GM21576 (cell line): ENCODE results near the gene DUS3L.
A peak's percentile ranks its signal among the peaks of the same experiment; 100 is the strongest.

ENCODE experiments used
- ATAC-seq: cut with Tn5 transposase; IDR thresholded peaks from one replicate; pipeline ENCODE4 v1.9.1; 2021; ENCODE audit warnings: mild to moderate bottlenecking, moderate library complexity; ENCODE audit not compliant: unreplicated experiment

Gene DUS3L

GRCh38 chr19:5822181-5822844 is 31.4 kb upstream of the DUS3L start:
- ATAC-seq, result no peak

GRCh38 chr19:5821521-5822180 is 30.7 kb upstream of the DUS3L start:
- no peak for ATAC-seq

GRCh38 chr19:5820785-5821184 is 29.8 kb upstream of the DUS3L start:
- ATAC-seq, result no peak

- ATAC-seq, result no peak
Measured at GRCh38 chr19:5818594-5818993, 27.6 kb upstream of the DUS3L start.

GRCh38 chr19:5817218-5817617 is 26.3 kb upstream of the DUS3L start:
- no peak for ATAC-seq

GRCh38 chr19:5814852-5815246 is 23.9 kb upstream of the DUS3L start:
- no peak for ATAC-seq

GRCh38 chr19:5814123-5814851 is 23.3 kb upstream of the DUS3L start:
- ATAC-seq, result no peak

- ATAC-seq, result no peak
Measured at GRCh38 chr19:5811117-5811516, 20.2 kb upstream of the DUS3L start.

GRCh38 chr19:5809469-5809868 is 18.5 kb upstream of the DUS3L start:
- no peak for ATAC-seq

- no peak for ATAC-seq
Measured at GRCh38 chr19:5809053-5809452, 18.1 kb upstream of the DUS3L start.

- ATAC-seq, result no peak
Measured at GRCh38 chr19:5808120-5808816, 17.3 kb upstream of the DUS3L start.

GRCh38 chr19:5806905-5807304 is 15.9 kb upstream of the DUS3L start:
- ATAC-seq, result no peak

- ATAC-seq, result no peak
Measured at GRCh38 chr19:5806133-5806489, 15.1 kb upstream of the DUS3L start.

- ATAC-seq, result no peak
Measured at GRCh38 chr19:5805462-5806132, 14.6 kb upstream of the DUS3L start.

GRCh38 chr19:5804516-5805461 is 13.8 kb upstream of the DUS3L start, which contains the start of gene NRTN:
TSS of gene NRTN (plus strand) at chr19:5805067. CDS start at chr19:5824166, 19,099 bp downstream.
- ATAC-seq, result no peak

GRCh38 chr19:5803752-5804515 is 13.0 kb upstream of the DUS3L start:
- ATAC-seq, result peak; percentile 49

- ATAC-seq, result no peak
Measured at GRCh38 chr19:5803441-5803751, 12.4 kb upstream of the DUS3L start.

GRCh38 chr19:5801796-5802619 is 11.0 kb upstream of the DUS3L start:
- ATAC-seq, result no peak
